ENCODE results near the gene GJB2.

GRCh38 chr13:20137875-20138274 lies 54.9 kb downstream of the GJB2 start:
- TF ChIP-seq RAD21 (IDR thresholded peaks at IDR 0.05 in 1 of 2, conservative IDR thresholded peaks at IDR 0.05 in 1 of 2; ENCODE audit: low read depth in 2 of 2, low read length in 2 of 2), result no peak
- TF ChIP-seq CTCF (IDR thresholded peaks at IDR 0.05; ENCODE audit: control extremely low read depth in 1 of 3, insufficient read depth in 1 of 3, low read depth in 1 of 3, low read length in 3 of 3), result no peak
- no peak for TF ChIP-seq RXRA (IDR thresholded peaks at IDR 0.05; ENCODE audit: insufficient read depth, low read depth, low read length)
- TF ChIP-seq MAFK (IDR thresholded peaks at IDR 0.05; ENCODE audit: low read depth, low read length), result no peak
- no peak for TF ChIP-seq EZH2 (IDR thresholded peaks at IDR 0.05; ENCODE audit: low read depth, low read length, severe bottlenecking)
- no peak for TF ChIP-seq CTBP2 (IDR thresholded peaks at IDR 0.05; ENCODE audit: borderline replicate concordance, insufficient read depth, insufficient read length, low read length)
- no peak for TF ChIP-seq POLR2AphosphoS5 (IDR thresholded peaks at IDR 0.05; ENCODE audit: low read depth, low read length)
- TF ChIP-seq EP300 (IDR thresholded peaks at IDR 0.05; ENCODE audit: borderline replicate concordance in 1 of 2, low read depth in 2 of 2, low read length in 2 of 2), result no peak
- TF ChIP-seq GABPA (IDR thresholded peaks at IDR 0.05; ENCODE audit: borderline replicate concordance, insufficient read depth, low read length), result no peak
- TF ChIP-seq BCL11A (IDR thresholded peaks at IDR 0.05; ENCODE audit: low read depth in 2 of 2, low read length in 2 of 2), result no peak
- no peak for TF ChIP-seq FOSL1 (IDR thresholded peaks at IDR 0.05; ENCODE audit: insufficient read depth, low read depth, low read length)
- TF ChIP-seq MAX (IDR thresholded peaks at IDR 0.05), result no peak
